ENCODE measurements around the gene ENTPD7.
"Not testable (repeated sequence)": the region's sequence is repeated elsewhere in the genome, so short reads cannot be mapped to it uniquely, and the experiment has no call there.

Gene ENTPD7

DNA sequence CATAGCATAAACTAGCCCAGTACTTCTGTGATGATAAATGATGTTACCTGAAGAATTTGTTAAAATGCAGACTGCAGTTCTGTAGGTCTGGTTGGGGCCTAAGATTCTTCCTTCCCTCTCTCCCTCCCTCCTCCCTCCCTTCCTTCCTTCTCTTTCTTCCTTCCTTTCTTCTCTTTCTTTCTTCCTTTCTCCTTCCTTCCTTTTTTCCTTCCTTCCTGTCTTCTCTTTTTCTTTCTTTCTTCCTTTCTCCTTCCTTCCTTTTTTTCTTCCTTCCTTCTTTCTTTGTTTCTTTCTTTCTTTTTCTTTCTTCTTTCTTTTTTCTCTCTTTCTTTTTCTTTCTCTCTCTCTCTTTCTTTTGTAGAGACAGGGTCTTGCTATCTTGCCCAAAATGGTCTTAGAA lies 35.4 kb upstream of the ENTPD7 start:
- H3K4me1 ChIP-seq (ENCODE audit: insufficient read depth, low read length) = peaks cover 15% of the 10 kb centered on the region
- no peaks in the 10 kb centered on the region for H3K9me3 ChIP-seq (ENCODE audit: low read length)
- H3K4me3 ChIP-seq (ENCODE audit: low read length) = no peak overlapping the region
- no peaks in the 10 kb centered on the region for H3K27me3 ChIP-seq (ENCODE audit: insufficient read depth, low read length)
- H2AFZ ChIP-seq (ENCODE audit: low read depth, low read length) = no peak overlapping the region
- H3K36me3 ChIP-seq (ENCODE audit: insufficient read depth, low read length) = no peaks in the 10 kb centered on the region

DNA sequence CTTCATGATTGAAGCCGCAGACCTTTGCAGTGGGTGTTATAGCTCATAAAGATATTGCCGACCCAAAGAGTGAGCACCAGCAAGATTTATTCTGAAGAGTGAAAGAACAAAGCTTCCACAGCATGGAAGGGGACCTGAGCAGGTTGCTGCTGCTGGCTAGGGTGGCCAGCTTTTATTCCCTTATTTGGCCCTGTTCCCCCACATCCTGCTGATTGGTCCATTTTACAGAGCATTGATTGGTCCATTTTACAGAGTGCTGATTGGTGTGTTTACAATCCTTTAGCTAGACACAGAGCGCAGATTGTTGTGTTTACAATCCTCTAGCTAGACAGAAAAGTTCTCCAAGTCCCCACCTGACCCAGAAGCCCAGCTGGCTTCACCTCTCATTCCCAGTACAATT lies 34.2 kb upstream of the ENTPD7 start:
- H3K36me3 ChIP-seq (ENCODE audit: insufficient read depth, low read length); H3K27me3 ChIP-seq (ENCODE audit: insufficient read depth, low read length); H3K9me3 ChIP-seq (ENCODE audit: low read length); H3K4me1 ChIP-seq (ENCODE audit: insufficient read depth, low read length); H2AFZ ChIP-seq (ENCODE audit: low read depth, low read length); H3K4me3 ChIP-seq (ENCODE audit: low read length): not testable (repeated sequence)

DNA sequence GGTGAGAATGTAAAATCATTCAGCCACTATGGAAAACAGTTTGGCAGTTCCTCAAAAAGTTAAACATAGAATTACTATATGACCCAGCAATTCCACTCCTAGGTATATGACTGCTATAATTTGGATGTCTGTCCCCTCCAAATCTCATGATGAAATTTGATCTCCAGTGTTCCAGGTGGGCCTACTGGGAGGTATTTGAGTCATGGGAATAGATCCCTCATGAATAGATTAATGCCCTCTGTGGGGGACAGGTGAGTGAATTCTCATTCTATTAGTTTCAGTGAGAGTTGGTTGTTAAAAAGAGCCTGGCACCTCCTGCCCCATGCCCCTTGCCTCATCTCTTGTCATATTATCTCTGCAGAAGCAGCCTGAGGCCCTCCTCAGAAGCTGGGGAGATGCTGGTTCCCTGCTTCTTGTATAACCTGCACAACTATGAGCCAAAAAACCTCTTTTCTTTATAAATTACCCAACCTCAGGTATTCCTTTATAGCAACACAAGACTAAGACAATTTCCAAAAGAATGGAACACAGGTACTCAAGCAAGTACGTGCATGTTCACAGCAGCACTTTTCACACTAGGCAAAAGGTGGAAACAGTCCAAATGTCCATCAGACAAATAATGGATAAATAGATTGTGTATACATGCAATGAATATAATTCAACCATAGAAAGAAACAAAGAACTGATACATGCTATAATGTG lies 30.2 kb upstream of the ENTPD7 start:
- no peaks in the 10 kb centered on the region for H3K9me3 ChIP-seq (ENCODE audit: low read length)
- H2AFZ ChIP-seq (ENCODE audit: low read depth, low read length) = no peak overlapping the region
- H3K4me3 ChIP-seq (ENCODE audit: low read length) = no peak overlapping the region
- no peaks in the 10 kb centered on the region for H3K27me3 ChIP-seq (ENCODE audit: insufficient read depth, low read length)
- H3K36me3 ChIP-seq (ENCODE audit: insufficient read depth, low read length) = no peaks in the 10 kb centered on the region
- no peaks in the 10 kb centered on the region for H3K4me1 ChIP-seq (ENCODE audit: insufficient read depth, low read length)

DNA sequence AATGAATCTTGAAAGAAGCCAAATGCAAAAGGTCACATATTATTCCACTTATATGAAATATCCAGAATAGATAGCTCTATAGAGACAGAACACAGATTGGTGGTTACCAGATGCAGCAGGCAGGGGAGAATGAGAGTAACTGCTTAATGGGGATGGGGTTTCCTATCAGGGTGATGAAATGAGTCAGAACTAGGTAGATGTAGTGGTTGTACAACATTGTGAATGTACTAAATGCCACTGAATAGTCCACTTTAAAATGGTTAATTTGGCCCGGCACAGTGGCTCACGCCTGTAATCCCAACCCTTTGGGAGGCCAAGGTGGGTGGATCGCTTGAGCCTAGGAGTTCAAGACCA lies 29.7 kb upstream of the ENTPD7 start:
- Histone ChIP-seq H3K4me3 (ENCODE audit: low read length) (no peak overlapping the region), H3K27me3 (ENCODE audit: insufficient read depth, low read length) (no peaks in the 10 kb centered on the region), H3K4me1 (ENCODE audit: insufficient read depth, low read length) (no peaks in the 10 kb centered on the region), H2AFZ (ENCODE audit: low read depth, low read length) (no peak overlapping the region), H3K36me3 (ENCODE audit: insufficient read depth, low read length) (no peaks in the 10 kb centered on the region), H3K9me3 (ENCODE audit: low read length) (no peaks in the 10 kb centered on the region)

DNA sequence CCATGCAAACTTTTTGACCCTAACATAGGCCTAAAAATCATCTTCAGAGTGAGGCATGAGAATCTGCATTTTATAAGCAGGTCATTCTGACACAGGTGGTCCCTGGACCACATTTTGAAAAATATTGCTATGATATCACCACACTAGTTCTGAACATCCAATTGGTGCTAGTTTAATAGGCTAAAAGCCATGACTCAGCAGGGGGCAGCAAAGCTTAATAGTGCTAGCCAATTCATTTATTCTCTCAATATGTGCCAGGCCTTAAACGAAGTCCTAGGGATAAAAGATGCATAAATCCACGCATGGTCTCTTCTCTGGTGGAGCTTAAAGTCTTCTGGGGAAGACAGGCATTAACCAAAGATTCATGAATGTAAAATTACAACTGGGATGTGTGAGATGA lies 28.9 kb upstream of the ENTPD7 start:
- Histone ChIP-seq H3K36me3 (ENCODE audit: insufficient read depth, low read length) (no peaks in the 10 kb centered on the region), H3K9me3 (ENCODE audit: low read length) (no peaks in the 10 kb centered on the region), H3K4me1 (ENCODE audit: insufficient read depth, low read length) (no peaks in the 10 kb centered on the region), H3K4me3 (ENCODE audit: low read length) (no peak overlapping the region), H3K27me3 (ENCODE audit: insufficient read depth, low read length) (no peaks in the 10 kb centered on the region), H2AFZ (ENCODE audit: low read depth, low read length) (no peak overlapping the region)

DNA sequence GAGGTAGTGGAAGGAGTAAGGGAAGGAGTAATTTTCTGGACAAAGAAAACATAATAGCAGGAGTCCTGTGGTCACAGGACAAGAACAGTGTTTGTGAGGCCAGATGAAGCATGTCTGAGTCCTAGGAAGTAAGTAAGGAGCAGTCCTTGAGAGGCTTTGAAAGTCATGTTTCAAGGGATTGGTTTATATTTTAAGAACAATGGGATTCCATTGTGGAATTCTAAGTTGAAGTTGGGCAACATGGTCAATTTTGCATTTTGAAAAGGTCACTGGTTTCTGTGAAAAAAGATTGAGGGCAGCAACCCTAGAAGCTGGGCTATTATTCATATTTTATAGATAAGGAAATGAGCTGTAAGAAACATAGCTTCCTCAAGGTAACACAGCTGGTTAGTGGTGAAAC lies 28.3 kb upstream of the ENTPD7 start:
- Histone ChIP-seq H3K27me3 (ENCODE audit: insufficient read depth, low read length) (no peaks in the 10 kb centered on the region), H2AFZ (ENCODE audit: low read depth, low read length) (no peak overlapping the region), H3K4me1 (ENCODE audit: insufficient read depth, low read length) (no peaks in the 10 kb centered on the region), H3K36me3 (ENCODE audit: insufficient read depth, low read length) (no peaks in the 10 kb centered on the region), H3K4me3 (ENCODE audit: low read length) (no peak overlapping the region), H3K9me3 (ENCODE audit: low read length) (no peaks in the 10 kb centered on the region)

DNA sequence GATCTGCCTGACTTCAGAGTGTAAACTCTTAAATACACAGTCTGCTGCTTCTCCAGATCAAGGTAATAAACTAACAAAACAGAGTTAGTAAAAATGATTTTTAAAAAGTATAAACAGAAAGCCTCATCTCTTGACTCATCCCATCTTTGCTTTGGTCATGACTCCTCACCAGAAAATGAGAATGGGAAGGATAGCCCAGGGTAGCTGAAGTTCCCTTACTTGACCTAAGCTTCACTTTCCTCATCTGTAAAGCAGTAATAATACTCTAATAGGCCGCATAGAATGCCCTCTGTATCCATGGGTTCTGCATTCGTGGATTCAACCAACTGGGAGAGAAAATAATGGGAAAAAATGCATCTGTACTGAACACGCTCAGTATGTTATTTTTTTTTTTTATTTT lies 27.8 kb upstream of the ENTPD7 start:
- no peaks in the 10 kb centered on the region for H3K4me1 ChIP-seq (ENCODE audit: insufficient read depth, low read length)
- H3K9me3 ChIP-seq (ENCODE audit: low read length) = no peaks in the 10 kb centered on the region
- no peak overlapping the region for H2AFZ ChIP-seq (ENCODE audit: low read depth, low read length)
- no peaks in the 10 kb centered on the region for H3K36me3 ChIP-seq (ENCODE audit: insufficient read depth, low read length)
- no peak overlapping the region for H3K4me3 ChIP-seq (ENCODE audit: low read length)
- H3K27me3 ChIP-seq (ENCODE audit: insufficient read depth, low read length) = no peaks in the 10 kb centered on the region

DNA sequence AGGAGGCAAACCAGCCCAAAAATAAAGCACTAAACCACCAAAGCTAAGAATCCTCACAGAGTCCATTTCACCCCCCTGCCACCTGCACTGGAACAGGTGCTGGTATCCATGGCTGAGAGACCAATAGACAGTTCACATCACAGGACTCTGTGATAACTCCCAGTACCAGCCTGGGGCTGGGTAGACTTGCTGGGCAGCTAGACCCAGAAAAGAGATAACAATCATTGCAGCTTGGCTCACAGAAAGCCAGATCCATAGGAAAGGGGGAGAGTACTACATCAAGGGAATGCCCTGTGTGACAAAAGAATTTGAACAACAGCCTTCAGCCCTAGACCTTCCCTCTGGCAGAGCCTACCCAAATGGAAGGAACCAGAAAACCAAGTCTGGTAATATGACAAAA lies 25.5 kb upstream of the ENTPD7 start:
- H3K4me3 ChIP-seq (ENCODE audit: low read length) = no peak overlapping the region
- H2AFZ ChIP-seq (ENCODE audit: low read depth, low read length) = no peak overlapping the region
- no peaks in the 10 kb centered on the region for H3K9me3 ChIP-seq (ENCODE audit: low read length)
- no peaks in the 10 kb centered on the region for H3K4me1 ChIP-seq (ENCODE audit: insufficient read depth, low read length)
- H3K36me3 ChIP-seq (ENCODE audit: insufficient read depth, low read length) = no peaks in the 10 kb centered on the region
- H3K27me3 ChIP-seq (ENCODE audit: insufficient read depth, low read length) = no peaks in the 10 kb centered on the region

DNA sequence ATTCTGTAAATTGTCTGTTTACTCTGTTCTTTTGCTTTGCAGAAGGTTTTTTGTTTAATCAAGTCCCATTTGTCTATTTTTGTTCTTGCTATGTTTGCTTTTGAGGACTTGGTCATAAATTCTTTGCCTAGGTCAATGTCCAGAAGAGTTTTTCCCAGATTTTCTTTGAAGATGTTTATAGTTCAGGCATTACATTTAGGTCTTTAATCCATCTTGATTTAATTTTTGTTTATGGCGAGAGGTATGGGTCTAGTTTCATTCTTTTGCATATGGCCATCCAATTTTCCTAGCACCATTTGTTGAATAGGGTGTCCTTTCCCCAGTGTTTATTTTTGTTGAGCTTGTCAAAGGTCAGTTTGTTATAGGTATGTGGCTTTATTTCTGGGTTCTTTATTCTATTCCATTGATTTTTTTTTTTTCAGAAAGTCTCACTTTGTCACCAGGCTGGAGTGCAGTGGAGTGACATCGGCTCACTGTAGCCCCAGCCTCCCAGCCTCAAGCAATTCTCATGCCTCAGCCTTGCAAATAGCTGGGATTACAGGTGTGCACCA lies 11.6 kb upstream of the ENTPD7 start:
- peaks cover 7% of the 10 kb centered on the region for H3K9me3 ChIP-seq (ENCODE audit: low read length)
- H3K4me1 ChIP-seq (ENCODE audit: insufficient read depth, low read length) = no peaks in the 10 kb centered on the region
- H3K4me3 ChIP-seq (ENCODE audit: low read length) = no peak overlapping the region
- no peaks in the 10 kb centered on the region for H3K36me3 ChIP-seq (ENCODE audit: insufficient read depth, low read length)
- H2AFZ ChIP-seq (ENCODE audit: low read depth, low read length) = no peak overlapping the region
- H3K27me3 ChIP-seq (ENCODE audit: insufficient read depth, low read length) = no peaks in the 10 kb centered on the region

DNA sequence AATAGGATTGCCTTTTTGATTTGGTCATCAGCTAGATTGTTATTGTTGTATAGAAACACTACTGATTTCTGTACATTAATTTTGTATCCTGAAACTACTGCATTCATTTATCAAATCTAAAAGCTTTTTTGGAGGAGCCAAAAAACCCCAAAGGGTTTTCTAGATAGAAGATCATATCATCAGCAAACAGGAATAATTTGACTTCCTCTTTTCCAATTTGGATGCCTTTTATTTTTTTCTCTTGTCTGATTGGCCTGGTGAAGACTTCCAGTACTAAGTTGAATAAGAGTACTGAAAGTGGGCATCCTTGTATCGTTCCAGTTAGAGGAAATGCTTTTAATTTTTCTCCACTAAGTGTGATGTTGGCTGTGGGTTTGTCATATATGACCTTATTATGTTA lies 10.6 kb upstream of the ENTPD7 start:
- Histone ChIP-seq H3K9me3 (ENCODE audit: low read length) (peaks cover 7% of the 10 kb centered on the region), H3K4me3 (ENCODE audit: low read length) (no peak overlapping the region), H3K4me1 (ENCODE audit: insufficient read depth, low read length) (no peaks in the 10 kb centered on the region), H3K27me3 (ENCODE audit: insufficient read depth, low read length) (no peaks in the 10 kb centered on the region), H3K36me3 (ENCODE audit: insufficient read depth, low read length) (no peaks in the 10 kb centered on the region), H2AFZ (ENCODE audit: low read depth, low read length) (no peak overlapping the region)

DNA sequence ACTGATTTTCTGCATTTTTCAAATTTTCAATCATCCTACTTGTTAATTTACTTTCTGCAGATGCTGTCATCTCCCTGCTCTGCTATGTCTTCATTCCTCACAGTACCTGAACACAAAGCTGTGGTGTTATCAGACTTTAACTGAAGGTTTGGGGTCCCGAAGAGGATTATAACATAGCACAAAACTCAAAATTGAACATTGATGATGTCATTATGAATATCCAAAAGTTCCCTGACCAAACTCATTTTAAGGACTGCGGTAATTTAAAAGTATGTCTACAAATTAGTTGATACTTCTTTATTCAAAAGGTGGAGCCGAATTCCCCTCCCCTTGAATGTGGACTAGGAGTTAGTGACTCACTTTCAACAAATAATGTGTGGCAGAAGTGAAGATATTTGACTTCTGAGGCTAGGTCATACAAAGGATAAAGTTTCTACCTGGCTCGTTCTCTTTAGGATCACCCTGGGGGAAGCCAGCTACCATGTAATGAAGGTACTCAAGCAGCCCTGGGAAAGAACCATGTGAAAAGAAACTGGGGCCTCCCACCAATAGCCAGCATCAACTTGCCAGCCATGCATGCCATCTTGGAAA lies 6.4 kb upstream of the ENTPD7 start:
- H3K27me3 ChIP-seq (ENCODE audit: insufficient read depth, low read length) = no peaks in the 10 kb centered on the region
- no peak overlapping the region for H2AFZ ChIP-seq (ENCODE audit: low read depth, low read length)
- H3K4me3 ChIP-seq (ENCODE audit: low read length) = no peak overlapping the region
- H3K9me3 ChIP-seq (ENCODE audit: low read length) = peaks cover 5% of the 10 kb centered on the region
- H3K36me3 ChIP-seq (ENCODE audit: insufficient read depth, low read length) = no peaks in the 10 kb centered on the region
- no peaks in the 10 kb centered on the region for H3K4me1 ChIP-seq (ENCODE audit: insufficient read depth, low read length)

DNA sequence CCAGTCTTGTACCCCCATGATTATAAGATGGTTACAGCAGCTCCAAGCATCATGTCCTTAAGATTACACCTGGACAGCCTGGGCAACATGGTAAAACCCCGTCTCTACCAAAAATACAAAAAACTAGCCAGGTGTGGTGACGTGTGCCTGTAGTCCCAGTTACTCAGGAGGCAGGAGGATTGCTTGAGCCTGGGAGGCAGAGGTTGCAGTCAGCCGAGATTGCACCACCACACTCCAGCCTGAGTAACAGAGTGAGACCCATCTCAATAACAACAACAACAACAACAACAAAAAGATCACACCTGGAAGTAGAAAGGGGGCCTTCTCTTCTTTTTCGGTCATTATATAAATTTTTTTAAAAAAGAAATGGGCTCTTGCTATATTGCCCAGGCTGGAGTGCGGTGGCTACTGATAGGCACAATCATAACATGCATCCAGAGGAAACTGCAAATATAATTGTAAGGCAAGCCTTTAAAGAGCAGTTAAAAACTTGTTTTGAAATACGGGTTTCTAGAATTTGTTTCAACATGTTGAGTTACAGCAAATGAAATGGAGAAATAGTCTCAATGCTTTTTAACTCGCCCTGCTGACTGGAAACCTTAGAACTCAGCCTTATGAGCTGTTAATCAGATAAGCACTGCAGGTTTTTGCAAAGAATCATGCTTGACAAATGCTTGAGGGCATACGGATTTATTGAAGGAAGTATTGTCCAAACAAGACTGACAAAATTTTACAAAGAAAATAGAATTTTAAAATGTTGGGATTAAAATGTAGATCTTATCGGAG lies 4.7 kb upstream of the ENTPD7 start:
- no peaks in the 10 kb centered on the region for H3K27me3 ChIP-seq (ENCODE audit: insufficient read depth, low read length)
- no peaks in the 10 kb centered on the region for H3K36me3 ChIP-seq (ENCODE audit: insufficient read depth, low read length)
- H3K4me1 ChIP-seq (ENCODE audit: insufficient read depth, low read length) = peaks cover 6% of the 10 kb centered on the region
- peaks cover 2% of the 10 kb centered on the region for H3K9me3 ChIP-seq (ENCODE audit: low read length)
- H2AFZ ChIP-seq (ENCODE audit: low read depth, low read length) = no peak overlapping the region
- H3K4me3 ChIP-seq (ENCODE audit: low read length) = no peak overlapping the region

DNA sequence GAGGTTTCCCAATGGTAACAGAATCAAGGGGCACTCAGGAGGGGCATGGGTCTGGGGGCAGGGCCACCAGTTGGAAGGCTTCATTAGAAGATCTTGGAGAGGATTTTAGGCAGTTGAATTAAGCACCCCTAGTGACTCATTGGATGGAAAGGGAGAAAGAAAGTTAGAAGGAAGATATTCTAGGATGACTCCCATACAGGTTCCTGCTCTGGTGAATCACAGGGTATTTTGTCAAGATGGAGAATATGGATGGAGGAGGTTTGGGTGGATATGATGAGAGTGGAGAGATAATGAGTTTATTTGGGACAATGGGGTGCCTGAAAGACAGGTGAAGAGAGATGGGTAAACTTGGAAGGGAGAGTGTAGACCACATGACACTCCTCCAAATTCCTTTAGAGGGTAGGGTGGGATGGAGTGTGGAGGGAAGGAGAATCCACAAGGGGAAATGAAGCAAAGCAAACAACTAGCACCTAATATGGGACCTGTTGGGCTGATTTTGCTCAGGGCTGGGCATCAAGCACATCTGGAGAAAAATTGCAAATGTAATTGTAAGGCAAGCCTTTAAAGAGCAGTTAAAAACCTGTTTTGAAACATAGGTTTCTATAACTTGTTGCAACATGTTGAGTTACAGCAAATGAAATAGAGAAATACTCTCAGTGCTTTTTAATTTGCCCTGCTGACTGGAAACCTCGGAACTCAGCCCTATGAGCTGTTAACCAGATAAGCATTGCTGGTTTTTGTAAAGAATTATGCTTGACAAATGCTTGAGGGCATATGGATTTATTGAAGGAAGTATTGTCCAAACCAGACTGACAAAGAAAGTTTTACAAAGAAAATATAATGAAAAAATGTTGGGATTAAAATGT lies 2.9 kb upstream of the ENTPD7 start:
- no peaks in the 10 kb centered on the region for H3K36me3 ChIP-seq (ENCODE audit: insufficient read depth, low read length)
- H2AFZ ChIP-seq (ENCODE audit: low read depth, low read length) = no peak overlapping the region

More for the DNA sequence above, 2.9 kb upstream of the ENTPD7 start:
- no peak overlapping the region for H3K4me3 ChIP-seq (ENCODE audit: low read length)
- no peaks in the 10 kb centered on the region for H3K9me3 ChIP-seq (ENCODE audit: low read length)
- peaks cover 13% of the 10 kb centered on the region for H3K4me1 ChIP-seq (ENCODE audit: insufficient read depth, low read length)
- H3K27me3 ChIP-seq (ENCODE audit: insufficient read depth, low read length) = no peaks in the 10 kb centered on the region

Measured in neuron (in vitro differentiated cells).